Neuronal stem cell (in vitro differentiated cells): ENCODE results near the gene ALDH1L2. TPM values are rescaled to one million over a fixed set of nuclear protein-coding genes. Genes with fewer than 3 reads are reported as not detected.

ENCODE experiments used
- DNase-seq: peaks from one replicate; pipeline ENCODE4 v3.0.0-alpha.2; 2013; ENCODE audit warnings: low spot score
- H2AFZ ChIP-seq: one replicate; pipeline ENCODE4 v1.6.1; 2013; ENCODE audit warnings: mild to moderate bottlenecking, low read length, inconsistent platforms
- H2AK5ac ChIP-seq: 2 replicates; pipeline ENCODE4 v1.6.1; 2013; ENCODE audit warnings: low read depth, mild to moderate bottlenecking, inconsistent platforms, low read length, moderate library complexity, mixed read lengths
- H2BK120ac ChIP-seq: 2 replicates; pipeline ENCODE4 v1.6.1; 2013; ENCODE audit warnings: low read depth, mild to moderate bottlenecking, inconsistent platforms, low read length, moderate library complexity, mixed read lengths
- H2BK12ac ChIP-seq: one replicate; pipeline ENCODE4 v1.6.1; 2013; ENCODE audit warnings: low read length, inconsistent platforms
- H2BK15ac ChIP-seq: 2 replicates; pipeline ENCODE4 v1.6.1; 2013; ENCODE audit warnings: mild to moderate bottlenecking, low read length, inconsistent platforms, mixed read lengths
- H2BK5ac ChIP-seq: one replicate; pipeline ENCODE4 v1.6.1; 2013; ENCODE audit warnings: inconsistent platforms, mild to moderate bottlenecking, low read length, moderate library complexity
- H3K14ac ChIP-seq: one replicate; pipeline ENCODE4 v1.6.1; 2013; ENCODE audit warnings: low read length, inconsistent platforms
- H3K18ac ChIP-seq: 2 replicates; pipeline ENCODE4 v1.6.1; 2013; ENCODE audit warnings: low read length, inconsistent platforms
- H3K23ac ChIP-seq: 2 replicates; pipeline ENCODE4 v1.6.1; 2013; ENCODE audit warnings: low read depth, mild to moderate bottlenecking, mixed read lengths, low read length, inconsistent platforms; ENCODE audit not compliant: poor library complexity
- H3K27ac ChIP-seq: replicated peaks from 3 replicates; pipeline ENCODE4 v1.5.1; 2013; ENCODE audit warnings: low read length, inconsistent platforms
- H3K27me3 ChIP-seq, 3 experiments: 2 replicates each; pipeline ENCODE4 v1.6.1; 2013; ENCODE audit warnings: low read length in 3 of 3, mild to moderate bottlenecking in 2 of 3, inconsistent platforms in 1 of 3, low read depth in 1 of 3, mixed read lengths in 1 of 3, moderate library complexity in 1 of 3; ENCODE audit not compliant: control insufficient read depth in 3 of 3, insufficient read depth in 3 of 3
- H3K36me3 ChIP-seq, 2 donors: replicated peaks in 1 of 2; 2 replicates each; pipeline ENCODE4 v1.6.1; 2013; ENCODE audit warnings: low read length in 2 of 2; ENCODE audit not compliant: control insufficient read depth in 2 of 2, insufficient read depth in 2 of 2
- H3K4ac ChIP-seq: 2 replicates; pipeline ENCODE4 v1.6.1; 2013; ENCODE audit warnings: inconsistent platforms, mild to moderate bottlenecking, low read length, moderate library complexity
- H3K4me1 ChIP-seq, 2 donors: 1 replicate in 1 of 2; 2 replicates in 1 of 2; pipeline ENCODE4 v1.6.1; 2013; ENCODE audit warnings: low read length in 2 of 2, low read depth in 1 of 2; ENCODE audit not compliant: control insufficient read depth in 2 of 2, insufficient read depth in 1 of 2
- H3K4me2 ChIP-seq: one replicate; pipeline ENCODE4 v1.6.1; 2013; ENCODE audit warnings: mild to moderate bottlenecking, low read length, inconsistent platforms; ENCODE audit not compliant: insufficient read depth, poor library complexity, severe bottlenecking
- H3K4me3 ChIP-seq, 2 donors: 2 replicates each; pipeline ENCODE4 v1.5.1; 2013; ENCODE audit warnings: low read length in 2 of 2, mild to moderate bottlenecking in 2 of 2, inconsistent platforms in 1 of 2, moderate library complexity in 1 of 2
- H3K79me1 ChIP-seq: one replicate; pipeline ENCODE4 v1.6.1; 2013; ENCODE audit warnings: low read depth, mild to moderate bottlenecking, inconsistent platforms, low read length, moderate library complexity
- H3K9ac ChIP-seq: one replicate; pipeline ENCODE4 v1.6.1; 2013; ENCODE audit warnings: mild to moderate bottlenecking, low read depth, low read length, inconsistent platforms; ENCODE audit not compliant: poor library complexity
- H3K9me3 ChIP-seq, 2 donors: replicated peaks in 1 of 2; 2 replicates each; pipeline versions ENCODE3 to v1.6.1; 2013; ENCODE audit warnings: low read length in 2 of 2, mild to moderate bottlenecking in 2 of 2, inconsistent platforms in 1 of 2, low read depth in 1 of 2, mixed read lengths in 1 of 2, moderate library complexity in 1 of 2; ENCODE audit not compliant: control insufficient read depth in 2 of 2, insufficient read depth in 1 of 2
- H4K8ac ChIP-seq: one replicate; pipeline ENCODE4 v1.6.1; 2013; ENCODE audit warnings: low read depth, mild to moderate bottlenecking, inconsistent platforms, low read length, moderate library complexity
- H4K91ac ChIP-seq: one replicate; pipeline ENCODE4 v1.6.1; 2013; ENCODE audit warnings: low read length, low read depth, mild to moderate bottlenecking, inconsistent platforms; ENCODE audit not compliant: poor library complexity
- WGBS, 2 donors: extraction: QIAGEN DNeasy Blood & Tissue Kit; methylation state at CpG; one replicate each; pipeline ENCODE4 v1.1.7; 2013; ENCODE audit warnings: missing lambda C conversion rate in 2 of 2, mixed read lengths in 1 of 2; ENCODE audit not compliant: insufficient read length in 2 of 2, insufficient replicate concordance in 1 of 2; ENCODE audit errors: extremely low coverage in 2 of 2; 5-methylcytosine and 5-hydroxymethylcytosine counted together
- polyA plus RNA-seq, 2 experiments: library from polyadenylated mRNA; stranded (reverse); fragments of 200-250 nt; gene quantifications; one replicate each; pipeline ENCODE4 v1.2.3, GENCODE V29; 2013

ALDH1L2 gene
- 0.29 TPM for polyA plus RNA-seq (2013, experiment 1 of 2)
- 0.28 TPM for polyA plus RNA-seq (2013, experiment 2 of 2)

GRCh38 chr12:105084251-105085250 is at the start of gene ALDH1L2:
Gene ALDH1L2 (minus strand): TSS chr12:105084458. CDS start chr12:105084436, 22 bp downstream.
- Histone ChIP-seq H4K91ac (no peak within 1 kb of the TSS), H3K4ac (no peak within 1 kb of the TSS), H4K8ac (no peak within 1 kb of the TSS), H2BK120ac (peak within 1 kb of the TSS; percentile 61), H3K27ac (no peak within 1 kb of the TSS), H2BK15ac (no peak within 1 kb of the TSS), H3K4me1 (peaks cover 0 to 9% of the 10 kb centered on the region in 2 donors), H2AK5ac (no peak within 1 kb of the TSS), H3K27me3 (peaks cover 0 to 28% (median 12%) of the 10 kb centered on the region in 3 experiments), H2BK5ac (no peak within 1 kb of the TSS), H3K36me3 (no peaks in the 10 kb centered on the region), H3K9ac (peak within 1 kb of the TSS; percentile 47), H3K79me1 (no peaks in the 10 kb centered on the region), H2AFZ (peak within 1 kb of the TSS; percentile 86), H3K18ac (peak within 1 kb of the TSS; percentile 76), H2BK12ac (no peak within 1 kb of the TSS), H3K9me3 (peaks cover 0 to 3% of the 10 kb centered on the region in 2 donors), H3K23ac (peak within 1 kb of the TSS; percentile 65), H3K14ac (peak within 1 kb of the TSS; percentile 21), H3K4me3 (peak within 1 kb of the TSS; percentile 39 to 72), H3K4me2 (peak within 1 kb of the TSS; percentile 89)
- no CpG with 5 or more reads among the region's 75 CpGs for WGBS, 2 donors
- DNase-seq, result peak; percentile 68

- H2BK12ac ChIP-seq, result no peak overlapping the region
- no peak overlapping the region for H2BK15ac ChIP-seq
- no peak overlapping the region for H2AK5ac ChIP-seq
- no peak overlapping the region for H3K4me2 ChIP-seq
- DNase-seq, result no peak
- H3K4me3 ChIP-seq, result no peak overlapping the region
- H3K4me1 ChIP-seq, result no peaks in the 10 kb centered on the region
- no peak overlapping the region for H2BK120ac ChIP-seq
- no peak overlapping the region for H3K23ac ChIP-seq
- no peak overlapping the region for H2BK5ac ChIP-seq
- H3K27me3 ChIP-seq, result no peaks in the 10 kb centered on the region
- H3K36me3 ChIP-seq, result peaks cover 7 to 99% of the 10 kb centered on the region in 2 donors
- no peak overlapping the region for H4K8ac ChIP-seq
- H3K18ac ChIP-seq, result no peak overlapping the region
- WGBS, 2 donors, result no CpG with 5 or more reads among the region's 2 CpGs
- no peak overlapping the region for H3K4ac ChIP-seq
- no peak overlapping the region for H4K91ac ChIP-seq
- H2AFZ ChIP-seq, result no peak overlapping the region
- H3K14ac ChIP-seq, result no peak overlapping the region
- H3K9ac ChIP-seq, result no peak overlapping the region
- H3K79me1 ChIP-seq, result no peaks in the 10 kb centered on the region
- H3K9me3 ChIP-seq, result no peaks in the 10 kb centered on the region
- H3K27ac ChIP-seq, result no peak overlapping the region
These were observed 36.3 kb upstream of the ALDH1L2 start for GRCh38 chr12:105120551-105120950.

GRCh38 chr12:105116969-105117368 is 32.7 kb upstream of the ALDH1L2 start:
- Histone ChIP-seq H3K27me3 (no peaks in the 10 kb centered on the region), H3K18ac (no peak overlapping the region), H2BK15ac (no peak overlapping the region), H2BK5ac (no peak overlapping the region), H2BK120ac (no peak overlapping the region), H3K9ac (no peak overlapping the region), H3K14ac (no peak overlapping the region), H2AK5ac (no peak overlapping the region), H2BK12ac (no peak overlapping the region), H4K8ac (no peak overlapping the region), H3K4me2 (no peak overlapping the region), H3K27ac (no peak overlapping the region), H3K9me3 (peaks cover 0 to 11% of the 10 kb centered on the region in 2 donors), H4K91ac (no peak overlapping the region), H3K4me1 (no peaks in the 10 kb centered on the region), H2AFZ (no peak overlapping the region), H3K23ac (no peak overlapping the region), H3K79me1 (no peaks in the 10 kb centered on the region), H3K4me3 (no peak overlapping the region), H3K4ac (no peak overlapping the region), H3K36me3 (peaks cover 3 to 99% of the 10 kb centered on the region in 2 donors)
- no CpG with 5 or more reads among the region's 1 CpG for WGBS, 2 donors
- no peak for DNase-seq

GRCh38 chr12:105113094-105113493 is 28.8 kb upstream of the ALDH1L2 start:
- Histone ChIP-seq H4K91ac (no peak overlapping the region), H3K9ac (no peak overlapping the region), H3K4me1 (peaks cover 0 to 1% of the 10 kb centered on the region in 2 donors), H2AK5ac (no peak overlapping the region), H3K79me1 (peaks cover 1% of the 10 kb centered on the region), H3K4me3 (no peak overlapping the region), H3K4me2 (no peak overlapping the region), H3K9me3 (peaks cover 0 to 19% of the 10 kb centered on the region in 2 donors), H3K27me3 (no peaks in the 10 kb centered on the region), H3K14ac (no peak overlapping the region), H2BK120ac (no peak overlapping the region), H2BK15ac (no peak overlapping the region), H3K36me3 (peaks cover 4 to 73% of the 10 kb centered on the region in 2 donors), H3K18ac (no peak overlapping the region), H3K23ac (no peak overlapping the region), H2BK12ac (no peak overlapping the region), H3K4ac (no peak overlapping the region), H3K27ac (no peak overlapping the region), H4K8ac (no peak overlapping the region), H2BK5ac (no peak overlapping the region), H2AFZ (no peak overlapping the region)
- no peak for DNase-seq
- no CpG with 5 or more reads among the region's 3 CpGs for WGBS, 2 donors
